DOHH2 (cell line): ENCODE data around the gene ARTN.

ENCODE experiments used
- EZH2phosphoT487 ChIP-seq: fragments of 200-600 bp; sonication (generic); IDR thresholded peaks from 2 replicates; pipeline ENCODE4 v1.6.1; 2017; ENCODE audit warnings: borderline replicate concordance, mild to moderate bottlenecking, antibody characterized with exemption, low read length, moderate library complexity, mixed read lengths
- TF ChIP-seq, protein P1 (sequence below): fragments of 200-600 bp; sonication (generic); IDR thresholded peaks from one replicate; pipeline ENCODE4 v1.5.1; 2014; ENCODE audit warnings: antibody characterized with exemption, mild to moderate bottlenecking, low read depth, low read length; ENCODE audit not compliant: poor library complexity, severe bottlenecking

DNA sequence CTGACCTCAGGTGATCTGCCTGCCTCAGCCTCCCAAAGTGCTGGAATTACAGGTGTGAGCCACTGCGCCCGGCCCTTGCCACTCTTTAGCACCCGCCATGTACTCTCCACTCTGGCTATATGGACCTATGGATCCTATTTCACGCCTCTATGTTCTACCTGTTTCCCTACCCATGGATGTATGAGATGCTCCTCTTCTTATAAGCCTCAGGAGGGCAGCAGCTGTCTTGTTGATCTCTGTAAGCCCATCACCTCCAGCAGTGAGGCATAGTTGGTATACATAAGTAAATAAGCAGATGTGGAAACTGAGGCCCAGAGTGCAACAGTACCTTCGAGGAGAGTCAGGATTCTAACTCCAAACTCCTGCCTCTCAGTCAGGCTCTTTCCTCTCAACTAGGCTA, 24.7 kb upstream of the ARTN start:
- TF ChIP-seq EZH2phosphoT487 = no peak
- TF ChIP-seq, protein P1, sequence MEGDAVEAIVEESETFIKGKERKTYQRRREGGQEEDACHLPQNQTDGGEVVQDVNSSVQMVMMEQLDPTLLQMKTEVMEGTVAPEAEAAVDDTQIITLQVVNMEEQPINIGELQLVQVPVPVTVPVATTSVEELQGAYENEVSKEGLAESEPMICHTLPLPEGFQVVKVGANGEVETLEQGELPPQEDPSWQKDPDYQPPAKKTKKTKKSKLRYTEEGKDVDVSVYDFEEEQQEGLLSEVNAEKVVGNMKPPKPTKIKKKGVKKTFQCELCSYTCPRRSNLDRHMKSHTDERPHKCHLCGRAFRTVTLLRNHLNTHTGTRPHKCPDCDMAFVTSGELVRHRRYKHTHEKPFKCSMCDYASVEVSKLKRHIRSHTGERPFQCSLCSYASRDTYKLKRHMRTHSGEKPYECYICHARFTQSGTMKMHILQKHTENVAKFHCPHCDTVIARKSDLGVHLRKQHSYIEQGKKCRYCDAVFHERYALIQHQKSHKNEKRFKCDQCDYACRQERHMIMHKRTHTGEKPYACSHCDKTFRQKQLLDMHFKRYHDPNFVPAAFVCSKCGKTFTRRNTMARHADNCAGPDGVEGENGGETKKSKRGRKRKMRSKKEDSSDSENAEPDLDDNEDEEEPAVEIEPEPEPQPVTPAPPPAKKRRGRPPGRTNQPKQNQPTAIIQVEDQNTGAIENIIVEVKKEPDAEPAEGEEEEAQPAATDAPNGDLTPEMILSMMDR = no peak
